NCI-H82 treated with DMSO at 0.1 percent for 48 hours (cell line): ENCODE data around the gene PPP2R5A.
"Not testable (repeated sequence)": the region's sequence is repeated elsewhere in the genome, so short reads cannot be mapped to it uniquely, and the experiment has no call there.

Experiments used
- DNase-seq: peaks from one replicate; lab custom pipeline; 2025; ENCODE audit not compliant: unreplicated experiment; lab: John Stamatoyannopoulos, UW

PPP2R5A gene

GRCh38 chr1:212267017-212267416 is 18.2 kb upstream of the PPP2R5A start:
- no peak for DNase-seq

GRCh38 chr1:212267460-212267859 is 17.8 kb upstream of the PPP2R5A start:
- DNase-seq: no peak

- DNase-seq: no peak
Measured at GRCh38 chr1:212269306-212269705, 15.9 kb upstream of the PPP2R5A start.

- no peak for DNase-seq
Measured at GRCh38 chr1:212270564-212270963, 14.6 kb upstream of the PPP2R5A start.

GRCh38 chr1:212271234-212271633 is 14.0 kb upstream of the PPP2R5A start:
- no peak for DNase-seq

- DNase-seq: no peak
Measured at GRCh38 chr1:212271823-212272485, 13.3 kb upstream of the PPP2R5A start.

GRCh38 chr1:212281590-212281989 is 3.6 kb upstream of the PPP2R5A start:
- no peak for DNase-seq

GRCh38 chr1:212283741-212284140 is 1.5 kb upstream of the PPP2R5A start:
- DNase-seq: no peak

GRCh38 chr1:212284332-212284743 is 872 bp upstream of the PPP2R5A start:
- no peak for DNase-seq

GRCh38 chr1:212285685-212286555 is 710 bp downstream of the PPP2R5A start:
- DNase-seq: no peak

GRCh38 chr1:212286556-212287131 is 1.4 kb downstream of the PPP2R5A start:
- DNase-seq: peak; percentile 34

GRCh38 chr1:212287261-212287895 is 2.2 kb downstream of the PPP2R5A start:
- DNase-seq: no peak

GRCh38 chr1:212287995-212288394 is 2.8 kb downstream of the PPP2R5A start:
- not testable (repeated sequence) for DNase-seq

- no peak for DNase-seq
Measured at GRCh38 chr1:212288615-212289014, 3.4 kb downstream of the PPP2R5A start.

- peak; percentile 31 for DNase-seq
Measured at GRCh38 chr1:212289262-212290077, 4.3 kb downstream of the PPP2R5A start.

GRCh38 chr1:212290608-212291007 is 5.4 kb downstream of the PPP2R5A start:
- no peak for DNase-seq

- peak; percentile 97 for DNase-seq
Measured at GRCh38 chr1:212291505-212292134, 6.4 kb downstream of the PPP2R5A start.

- no peak for DNase-seq
Measured at GRCh38 chr1:212292250-212293105, 7.3 kb downstream of the PPP2R5A start.

GRCh38 chr1:212293579-212293978 is 8.4 kb downstream of the PPP2R5A start:
- DNase-seq: no peak
